ENCODE measurements around the gene CYTH3. TPM values are rescaled to one million over a fixed set of nuclear protein-coding genes. Genes with fewer than 3 reads are reported as not detected.
A peak's percentile ranks its signal among the peaks of the same experiment; 100 is the strongest.

Gene CYTH3
- total and polyA plus RNA-seq, 11 donors, result 11.1 to 49.7 (median 22.1) TPM

DNA sequence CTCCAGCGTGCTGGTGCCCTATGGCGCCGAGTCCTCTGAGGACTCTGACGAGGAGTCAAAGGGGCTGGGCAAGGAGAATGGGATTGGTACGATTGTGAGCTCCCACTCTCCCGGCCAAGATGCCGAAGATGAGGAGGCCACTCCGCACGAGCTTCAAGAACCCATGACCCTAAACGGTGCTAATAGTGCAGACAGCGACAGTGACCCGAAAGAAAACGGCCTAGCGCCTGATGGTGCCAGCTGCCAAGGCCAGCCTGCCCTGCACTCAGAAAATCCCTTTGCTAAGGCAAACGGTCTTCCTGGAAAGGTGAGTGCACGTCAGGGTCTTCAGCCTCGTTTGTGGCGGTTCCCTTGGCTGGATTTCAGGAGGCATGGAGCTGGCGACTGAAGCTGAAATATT lies 122.4 kb downstream of the CYTH3 start:
- H3K36me3 ChIP-seq, result peaks cover 6 to 100% (median 100%) of the 10 kb centered on the region in 9 donors
- H3K27ac ChIP-seq, result no peak overlapping the region
- DNase-seq, result no peak
- no peak for ATAC-seq
- TF ChIP-seq POLR2A (IDR thresholded peaks at IDR 0.05), result no peak
- TF ChIP-seq, protein P1, sequence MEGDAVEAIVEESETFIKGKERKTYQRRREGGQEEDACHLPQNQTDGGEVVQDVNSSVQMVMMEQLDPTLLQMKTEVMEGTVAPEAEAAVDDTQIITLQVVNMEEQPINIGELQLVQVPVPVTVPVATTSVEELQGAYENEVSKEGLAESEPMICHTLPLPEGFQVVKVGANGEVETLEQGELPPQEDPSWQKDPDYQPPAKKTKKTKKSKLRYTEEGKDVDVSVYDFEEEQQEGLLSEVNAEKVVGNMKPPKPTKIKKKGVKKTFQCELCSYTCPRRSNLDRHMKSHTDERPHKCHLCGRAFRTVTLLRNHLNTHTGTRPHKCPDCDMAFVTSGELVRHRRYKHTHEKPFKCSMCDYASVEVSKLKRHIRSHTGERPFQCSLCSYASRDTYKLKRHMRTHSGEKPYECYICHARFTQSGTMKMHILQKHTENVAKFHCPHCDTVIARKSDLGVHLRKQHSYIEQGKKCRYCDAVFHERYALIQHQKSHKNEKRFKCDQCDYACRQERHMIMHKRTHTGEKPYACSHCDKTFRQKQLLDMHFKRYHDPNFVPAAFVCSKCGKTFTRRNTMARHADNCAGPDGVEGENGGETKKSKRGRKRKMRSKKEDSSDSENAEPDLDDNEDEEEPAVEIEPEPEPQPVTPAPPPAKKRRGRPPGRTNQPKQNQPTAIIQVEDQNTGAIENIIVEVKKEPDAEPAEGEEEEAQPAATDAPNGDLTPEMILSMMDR (IDR thresholded peaks at IDR 0.05), result no peak
- intact Hi-C loops (cut with DNase I), result loop anchor here in 1 of 10 donors (10.0 kb wide), 1 partner anchor 115 kb away; the partner anchor contains the start of gene ANKRD61
- no peaks in the 10 kb centered on the region for H3K9me3 ChIP-seq
- H3K27me3 ChIP-seq, result no peaks in the 10 kb centered on the region
- no peak overlapping the region for H3K4me3 ChIP-seq
- WGBS, 4 donors, result 85 to 92% (median 91%) methylated on average over 12 to 19 of the region's 19 CpGs
- no peaks in the 10 kb centered on the region for H3K4me1 ChIP-seq

DNA sequence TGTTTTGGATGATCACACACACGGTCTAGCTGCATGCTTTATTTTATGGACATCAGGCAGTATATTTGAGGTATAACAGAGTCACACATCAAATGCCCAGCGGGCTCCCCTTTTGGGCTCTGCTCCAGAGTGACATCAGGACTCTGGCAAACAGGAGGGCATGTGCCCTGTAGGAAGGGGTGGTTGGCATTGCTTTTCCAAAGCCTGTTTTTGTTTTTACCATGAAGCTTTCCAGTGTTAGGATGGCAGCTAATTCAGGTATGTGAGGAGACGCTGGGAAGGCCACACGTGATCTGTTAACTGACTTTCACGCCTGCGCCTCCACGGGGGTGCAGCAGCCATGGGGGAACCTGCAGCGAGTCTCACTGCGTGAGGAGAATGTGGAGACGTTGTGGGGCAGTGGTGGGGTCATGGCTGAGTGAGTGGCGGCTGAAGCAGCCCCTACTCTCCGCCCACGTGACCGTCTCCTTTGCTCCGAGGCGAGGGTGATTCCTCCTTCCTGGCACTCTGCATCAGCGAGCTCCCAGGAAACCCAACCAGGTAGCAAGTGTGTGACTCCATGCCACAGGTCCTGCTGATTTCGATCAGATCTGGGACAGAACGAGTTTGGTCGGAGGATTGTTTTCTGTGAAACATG lies 123.6 kb downstream of the CYTH3 start:
- H3K4me1 ChIP-seq, result no peaks in the 10 kb centered on the region
- no peaks in the 10 kb centered on the region for H3K27me3 ChIP-seq
- H3K9me3 ChIP-seq, result no peaks in the 10 kb centered on the region
- ATAC-seq (no peak), DNase-seq (no peak)
- no peak overlapping the region for H3K4me3 ChIP-seq
- H3K36me3 ChIP-seq, result peaks cover 6 to 100% (median 100%) of the 10 kb centered on the region in 9 donors
- intact Hi-C loops (cut with DNase I), result loop anchor here in 1 of 10 donors (10.0 kb wide), 1 partner anchor 114 kb away; the partner anchor contains the start of gene ANKRD61
- peak overlapping the region in 1 of 12 donors; percentile 70 for H3K27ac ChIP-seq
- 89 to 92% (median 90%) methylated on average over 20 of the region's 20 CpGs for WGBS, 4 donors
- TF ChIP-seq, protein P1 (IDR thresholded peaks at IDR 0.05), result no peak
- no peak for TF ChIP-seq POLR2A (IDR thresholded peaks at IDR 0.05)

DNA sequence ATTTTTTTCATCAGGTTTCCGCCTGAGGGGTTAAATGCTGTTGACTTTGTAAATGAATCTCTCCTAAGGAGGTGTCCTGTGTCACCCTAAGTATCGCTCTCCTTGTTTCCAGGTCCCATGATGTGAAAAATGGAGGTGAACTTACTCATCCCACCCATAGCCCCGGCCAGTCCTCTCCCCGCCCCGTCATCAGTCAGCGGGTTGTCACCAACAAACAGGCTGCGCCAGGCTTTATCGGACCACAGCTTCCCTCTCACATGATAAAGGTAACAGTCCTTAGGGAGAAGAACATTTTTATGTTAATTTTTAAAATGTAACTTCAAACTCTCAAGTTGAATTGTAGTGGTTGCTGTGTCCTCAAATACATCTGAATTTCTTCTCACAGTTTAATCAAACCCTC lies 124.8 kb downstream of the CYTH3 start:
- Histone ChIP-seq H3K9me3 (no peaks in the 10 kb centered on the region), H3K36me3 (peaks cover 6 to 100% (median 97%) of the 10 kb centered on the region in 9 donors), H3K4me3 (no peak overlapping the region), H3K27me3 (no peaks in the 10 kb centered on the region), H3K27ac (peak overlapping the region in 1 of 12 donors; percentile 70), H3K4me1 (no peaks in the 10 kb centered on the region)
- ATAC-seq (no peak), DNase-seq (no peak)
- intact Hi-C loops (cut with DNase I), result loop anchor here in 1 of 10 donors (10.0 kb wide), 1 partner anchor 113 kb away; the partner anchor contains the start of gene ANKRD61
- TF ChIP-seq, protein P1 (IDR thresholded peaks at IDR 0.05), result no peak
- no peak for TF ChIP-seq POLR2A (IDR thresholded peaks at IDR 0.05)
- 87 to 93% (median 90%) methylated on average over 8 of the region's 8 CpGs for WGBS, 4 donors

GRCh38 chr7:6146666-6147065 lies 125.8 kb downstream of the CYTH3 start:
- Histone ChIP-seq H3K27ac (no peak overlapping the region), H3K4me1 (no peaks in the 10 kb centered on the region), H3K9me3 (no peaks in the 10 kb centered on the region), H3K27me3 (no peaks in the 10 kb centered on the region), H3K4me3 (no peak overlapping the region), H3K36me3 (peaks cover 6 to 98% (median 95%) of the 10 kb centered on the region in 9 donors)
- intact Hi-C loops (cut with DNase I), result loop anchor here in 1 of 10 donors (10.0 kb wide), 1 partner anchor 112 kb away; the partner anchor contains the start of gene ANKRD61
- DNase-seq (no peak), ATAC-seq (no peak)
- TF ChIP-seq, protein P1 (IDR thresholded peaks at IDR 0.05), result no peak
- TF ChIP-seq POLR2A (IDR thresholded peaks at IDR 0.05), result no peak
- WGBS, 4 donors, result 90 to 97% (median 95%) methylated on average over 7 to 8 of the region's 8 CpGs
